SK-N-SH treated with all-trans-retinoic acid at 6 μM for 48 hours (cell line): Measurements from ENCODE around the gene PSMC3.

ENCODE experiments used
- ATAC-seq: fragments of 200-7000 bp; cut with Tn5 transposase; 3 replicates; pipeline ENCODE4 v1.9.1; 2020; ENCODE audit warnings: mild to moderate bottlenecking, moderate library complexity
- BACH2 ChIP-seq: fragments of 250-450 bp; sonication (Bioruptor Pico); IDR thresholded peaks from 2 replicates; pipeline ENCODE4 v1.9.0; 2021; ENCODE audit warnings: mild to moderate bottlenecking, borderline replicate concordance
- CSDC2 ChIP-seq: fragments of 250-450 bp; sonication (Bioruptor Pico); IDR thresholded peaks from 2 replicates; pipeline ENCODE4 v1.5.0; 2020; ENCODE audit warnings: mild to moderate bottlenecking, moderate library complexity
- ESRRG ChIP-seq: fragments of 250-450 bp; sonication (Bioruptor Pico); IDR thresholded peaks from 2 replicates; pipeline ENCODE4 v1.6.1; 2021; ENCODE audit warnings: mild to moderate bottlenecking
- GLIS3 ChIP-seq: fragments of 250-450 bp; sonication (Bioruptor Pico); IDR thresholded peaks from 2 replicates; pipeline ENCODE4 v1.5.0; 2020; ENCODE audit warnings: mild to moderate bottlenecking, moderate library complexity
- ISL1 ChIP-seq: fragments of 250-450 bp; sonication (Bioruptor Pico); IDR thresholded peaks from 2 replicates; pipeline ENCODE4 v2.1.2; 2022; ENCODE audit warnings: mild to moderate bottlenecking, moderate library complexity
- OSR1 ChIP-seq: fragments of 250-450 bp; sonication (Bioruptor Pico); IDR thresholded peaks from 2 replicates; pipeline ENCODE4 v1.8.0; 2022; ENCODE audit warnings: moderate library complexity, mild to moderate bottlenecking, inconsistent platforms
- PPARA ChIP-seq: fragments of 250-450 bp; sonication (Bioruptor Pico); IDR thresholded peaks from 2 replicates; pipeline ENCODE4 v1.5.0; 2020; ENCODE audit warnings: mild to moderate bottlenecking, borderline replicate concordance
- RARB ChIP-seq: fragments of 250-450 bp; sonication (Bioruptor Pico); IDR thresholded peaks from 2 replicates; pipeline ENCODE4 v1.8.0; 2021; ENCODE audit warnings: mild to moderate bottlenecking, moderate library complexity
- SNAI2 ChIP-seq: fragments of 250-450 bp; sonication (Bioruptor Pico); IDR thresholded peaks from 2 replicates; pipeline ENCODE4 v1.5.0; 2020; ENCODE audit warnings: mild to moderate bottlenecking, moderate library complexity
- TCF4 ChIP-seq: fragments of 250-450 bp; sonication (Bioruptor Pico); IDR thresholded peaks from 2 replicates; pipeline ENCODE4 v1.8.0; 2021; ENCODE audit warnings: mild to moderate bottlenecking, moderate library complexity, borderline replicate concordance
- TOX ChIP-seq: fragments of 250-450 bp; sonication (Bioruptor Pico); IDR thresholded peaks from 2 replicates; pipeline ENCODE4 v1.8.0; 2021; ENCODE audit warnings: mild to moderate bottlenecking, moderate library complexity, borderline replicate concordance
- ZC3H10 ChIP-seq: fragments of 250-450 bp; sonication (Bioruptor Pico); IDR thresholded peaks from 2 replicates; pipeline ENCODE4 v1.5.1; 2021; ENCODE audit warnings: mild to moderate bottlenecking, moderate library complexity
- ZFP3 ChIP-seq: fragments of 250-450 bp; sonication (Bioruptor Pico); IDR thresholded peaks from 2 replicates; pipeline ENCODE4 v1.5.0; 2020; ENCODE audit warnings: mild to moderate bottlenecking, moderate library complexity
- ZFP30 ChIP-seq: fragments of 450-650 bp; formaldehyde crosslinking; IDR thresholded peaks from 2 replicates; pipeline ENCODE4 v1.5.0; 2022; ENCODE audit warnings: mild to moderate bottlenecking, moderate library complexity
- ZNF565 ChIP-seq: fragments of 450-650 bp; formaldehyde crosslinking; conservative IDR thresholded peaks from 2 replicates; pipeline ENCODE4 v1.5.0; 2020; ENCODE audit warnings: low read depth, mild to moderate bottlenecking, moderate library complexity
- ZNF70 ChIP-seq: fragments of 450-650 bp; formaldehyde crosslinking; IDR thresholded peaks from 2 replicates; pipeline ENCODE4 v1.5.0; 2020; ENCODE audit warnings: mild to moderate bottlenecking, moderate library complexity
- ZNF8 ChIP-seq: fragments of 450-650 bp; formaldehyde crosslinking; IDR thresholded peaks from 2 replicates; pipeline ENCODE4 v1.5.0; 2020; ENCODE audit warnings: mild to moderate bottlenecking, moderate library complexity
- TF ChIP-seq, protein P1 (sequence below): fragments of 250-450 bp; sonication (Bioruptor Pico); IDR thresholded peaks from 2 replicates; pipeline ENCODE4 v1.5.1; 2021; ENCODE audit warnings: mild to moderate bottlenecking, moderate library complexity
- TF ChIP-seq, protein P2 (sequence below): fragments of 250-450 bp; sonication (Bioruptor Pico); IDR thresholded peaks from 2 replicates; pipeline ENCODE4 v1.5.0; 2020; ENCODE audit warnings: mild to moderate bottlenecking, moderate library complexity
- TF ChIP-seq, protein P3 (sequence below): fragments of 250-450 bp; sonication (Bioruptor Pico); IDR thresholded peaks from 2 replicates; pipeline ENCODE4 v1.5.1; 2020; ENCODE audit warnings: low read depth, mild to moderate bottlenecking, moderate library complexity
- TF ChIP-seq, protein P4 (sequence below): fragments of 250-450 bp; sonication (Bioruptor Pico); IDR thresholded peaks from 2 replicates; pipeline ENCODE4 v1.8.0; 2021; ENCODE audit warnings: low read depth, mild to moderate bottlenecking, moderate library complexity, borderline replicate concordance

Gene PSMC3

DNA sequence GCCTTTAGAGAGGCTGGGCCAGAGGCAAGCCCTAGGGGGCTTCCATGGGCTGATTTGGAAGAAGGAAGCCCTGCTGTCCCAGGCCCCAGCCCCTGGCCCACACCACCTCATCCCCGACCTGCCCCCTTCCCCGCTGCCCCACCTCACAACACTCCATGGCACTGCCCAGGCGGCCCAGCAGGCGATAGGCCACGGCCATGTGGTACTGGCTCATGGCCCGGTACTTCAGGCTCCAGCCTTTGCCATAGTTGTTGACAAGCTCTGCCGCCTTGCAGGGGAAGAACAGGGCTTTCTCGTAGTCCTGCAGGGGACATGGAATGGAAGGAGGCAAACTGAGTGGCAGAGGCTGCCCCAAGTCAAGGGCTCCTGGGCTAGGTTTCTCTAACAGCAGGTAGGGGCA, 16.3 kb upstream of the PSMC3 start (continued):
- TF ChIP-seq, protein P1, sequence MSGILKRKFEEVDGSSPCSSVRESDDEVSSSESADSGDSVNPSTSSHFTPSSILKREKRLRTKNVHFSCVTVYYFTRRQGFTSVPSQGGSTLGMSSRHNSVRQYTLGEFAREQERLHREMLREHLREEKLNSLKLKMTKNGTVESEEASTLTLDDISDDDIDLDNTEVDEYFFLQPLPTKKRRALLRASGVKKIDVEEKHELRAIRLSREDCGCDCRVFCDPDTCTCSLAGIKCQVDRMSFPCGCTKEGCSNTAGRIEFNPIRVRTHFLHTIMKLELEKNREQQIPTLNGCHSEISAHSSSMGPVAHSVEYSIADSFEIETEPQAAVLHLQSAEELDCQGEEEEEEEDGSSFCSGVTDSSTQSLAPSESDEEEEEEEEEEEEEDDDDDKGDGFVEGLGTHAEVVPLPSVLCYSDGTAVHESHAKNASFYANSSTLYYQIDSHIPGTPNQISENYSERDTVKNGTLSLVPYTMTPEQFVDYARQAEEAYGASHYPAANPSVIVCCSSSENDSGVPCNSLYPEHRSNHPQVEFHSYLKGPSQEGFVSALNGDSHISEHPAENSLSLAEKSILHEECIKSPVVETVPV (CRISPR knock-in tag): no peak

DNA sequence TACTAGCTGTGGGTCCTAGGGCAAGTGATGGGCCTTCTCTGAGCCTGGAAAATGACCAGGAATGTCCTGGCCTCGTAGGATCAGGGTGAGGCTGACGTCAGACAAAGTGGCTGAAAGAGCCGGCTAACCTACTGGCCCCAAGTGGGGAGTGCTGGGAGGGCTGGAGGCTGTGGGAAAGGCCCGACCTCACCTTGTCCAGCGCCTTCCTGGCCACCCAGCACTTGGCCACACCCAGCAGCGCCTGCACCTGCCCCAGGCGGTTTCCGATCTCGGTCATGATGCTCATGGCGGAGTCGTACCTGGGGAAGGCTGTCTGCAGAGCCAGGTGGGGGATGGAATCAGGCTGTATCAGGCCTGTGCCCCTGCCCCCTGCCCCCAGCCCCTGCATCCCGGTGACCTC, 15.2 kb upstream of the PSMC3 start:
- no peak for ATAC-seq
- no peak for TF ChIP-seq ZFP30 (CRISPR knock-in tag)
- no peak for TF ChIP-seq ISL1
- TF ChIP-seq, protein P2, sequence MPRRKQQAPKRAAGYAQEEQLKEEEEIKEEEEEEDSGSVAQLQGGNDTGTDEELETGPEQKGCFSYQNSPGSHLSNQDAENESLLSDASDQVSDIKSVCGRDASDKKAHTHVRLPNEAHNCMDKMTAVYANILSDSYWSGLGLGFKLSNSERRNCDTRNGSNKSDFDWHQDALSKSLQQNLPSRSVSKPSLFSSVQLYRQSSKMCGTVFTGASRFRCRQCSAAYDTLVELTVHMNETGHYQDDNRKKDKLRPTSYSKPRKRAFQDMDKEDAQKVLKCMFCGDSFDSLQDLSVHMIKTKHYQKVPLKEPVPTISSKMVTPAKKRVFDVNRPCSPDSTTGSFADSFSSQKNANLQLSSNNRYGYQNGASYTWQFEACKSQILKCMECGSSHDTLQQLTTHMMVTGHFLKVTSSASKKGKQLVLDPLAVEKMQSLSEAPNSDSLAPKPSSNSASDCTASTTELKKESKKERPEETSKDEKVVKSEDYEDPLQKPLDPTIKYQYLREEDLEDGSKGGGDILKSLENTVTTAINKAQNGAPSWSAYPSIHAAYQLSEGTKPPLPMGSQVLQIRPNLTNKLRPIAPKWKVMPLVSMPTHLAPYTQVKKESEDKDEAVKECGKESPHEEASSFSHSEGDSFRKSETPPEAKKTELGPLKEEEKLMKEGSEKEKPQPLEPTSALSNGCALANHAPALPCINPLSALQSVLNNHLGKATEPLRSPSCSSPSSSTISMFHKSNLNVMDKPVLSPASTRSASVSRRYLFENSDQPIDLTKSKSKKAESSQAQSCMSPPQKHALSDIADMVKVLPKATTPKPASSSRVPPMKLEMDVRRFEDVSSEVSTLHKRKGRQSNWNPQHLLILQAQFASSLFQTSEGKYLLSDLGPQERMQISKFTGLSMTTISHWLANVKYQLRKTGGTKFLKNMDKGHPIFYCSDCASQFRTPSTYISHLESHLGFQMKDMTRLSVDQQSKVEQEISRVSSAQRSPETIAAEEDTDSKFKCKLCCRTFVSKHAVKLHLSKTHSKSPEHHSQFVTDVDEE: no peak
- TF ChIP-seq ZNF565 (CRISPR knock-in tag): no peak
- no peak for TF ChIP-seq ZNF70 (CRISPR knock-in tag)
- no peak for TF ChIP-seq TCF4 (CRISPR knock-in tag)
- TF ChIP-seq, protein P1 (CRISPR knock-in tag): no peak
- TF ChIP-seq ZC3H10 (CRISPR knock-in tag): no peak
- no peak for TF ChIP-seq OSR1
- no peak for TF ChIP-seq BACH2 (CRISPR knock-in tag)
- TF ChIP-seq ZNF8 (CRISPR knock-in tag): no peak

DNA sequence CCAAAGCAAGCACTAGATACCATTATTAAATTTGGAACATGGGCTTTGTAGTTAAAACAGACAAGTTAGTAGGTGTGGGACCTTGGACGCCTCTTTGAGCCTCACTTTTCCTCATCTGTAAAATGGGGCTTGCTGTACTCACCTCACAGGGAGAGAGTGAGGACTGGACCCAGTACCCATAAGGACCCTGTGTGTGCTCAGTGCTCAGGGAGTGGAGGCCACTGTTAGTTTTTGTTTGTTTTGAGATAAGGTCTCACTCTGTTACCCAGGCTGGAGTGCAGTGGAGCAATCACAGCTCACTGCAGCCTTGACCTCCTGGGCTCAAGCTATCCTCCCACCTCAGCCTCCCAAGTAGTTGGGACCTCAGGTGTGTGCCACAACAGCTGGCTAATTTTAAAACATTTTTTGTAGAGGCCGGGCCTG, 13.8 kb upstream of the PSMC3 start:
- ATAC-seq: no peak
- no peak for TF ChIP-seq OSR1
- TF ChIP-seq CSDC2: no peak
- TF ChIP-seq ZNF565 (CRISPR knock-in tag): no peak
- TF ChIP-seq, protein P3, sequence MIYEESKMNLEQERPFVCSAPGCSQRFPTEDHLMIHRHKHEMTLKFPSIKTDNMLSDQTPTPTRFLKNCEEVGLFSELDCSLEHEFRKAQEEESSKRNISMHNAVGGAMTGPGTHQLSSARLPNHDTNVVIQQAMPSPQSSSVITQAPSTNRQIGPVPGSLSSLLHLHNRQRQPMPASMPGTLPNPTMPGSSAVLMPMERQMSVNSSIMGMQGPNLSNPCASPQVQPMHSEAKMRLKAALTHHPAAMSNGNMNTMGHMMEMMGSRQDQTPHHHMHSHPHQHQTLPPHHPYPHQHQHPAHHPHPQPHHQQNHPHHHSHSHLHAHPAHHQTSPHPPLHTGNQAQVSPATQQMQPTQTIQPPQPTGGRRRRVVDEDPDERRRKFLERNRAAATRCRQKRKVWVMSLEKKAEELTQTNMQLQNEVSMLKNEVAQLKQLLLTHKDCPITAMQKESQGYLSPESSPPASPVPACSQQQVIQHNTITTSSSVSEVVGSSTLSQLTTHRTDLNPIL: no peak
- no peak for TF ChIP-seq ZFP3
- no peak for TF ChIP-seq ZC3H10 (CRISPR knock-in tag)
- TF ChIP-seq GLIS3 (CRISPR knock-in tag): no peak
- TF ChIP-seq, protein P4, sequence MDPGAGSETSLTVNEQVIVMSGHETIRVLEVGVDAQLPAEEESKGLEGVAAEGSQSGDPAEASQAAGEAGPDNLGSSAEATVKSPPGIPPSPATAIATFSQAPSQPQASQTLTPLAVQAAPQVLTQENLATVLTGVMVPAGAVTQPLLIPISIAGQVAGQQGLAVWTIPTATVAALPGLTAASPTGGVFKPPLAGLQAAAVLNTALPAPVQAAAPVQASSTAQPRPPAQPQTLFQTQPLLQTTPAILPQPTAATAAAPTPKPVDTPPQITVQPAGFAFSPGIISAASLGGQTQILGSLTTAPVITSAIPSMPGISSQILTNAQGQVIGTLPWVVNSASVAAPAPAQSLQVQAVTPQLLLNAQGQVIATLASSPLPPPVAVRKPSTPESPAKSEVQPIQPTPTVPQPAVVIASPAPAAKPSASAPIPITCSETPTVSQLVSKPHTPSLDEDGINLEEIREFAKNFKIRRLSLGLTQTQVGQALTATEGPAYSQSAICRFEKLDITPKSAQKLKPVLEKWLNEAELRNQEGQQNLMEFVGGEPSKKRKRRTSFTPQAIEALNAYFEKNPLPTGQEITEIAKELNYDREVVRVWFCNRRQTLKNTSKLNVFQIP (CRISPR knock-in tag): no peak
- no peak for TF ChIP-seq ZFP30 (CRISPR knock-in tag)
- no peak for TF ChIP-seq TCF4 (CRISPR knock-in tag)
- TF ChIP-seq ESRRG (CRISPR knock-in tag): no peak
- no peak for TF ChIP-seq PPARA (CRISPR knock-in tag)
- no peak for TF ChIP-seq SNAI2 (CRISPR knock-in tag)
- TF ChIP-seq TOX (CRISPR knock-in tag): no peak
- TF ChIP-seq ZNF8 (CRISPR knock-in tag): no peak
- no peak for TF ChIP-seq RARB (CRISPR knock-in tag)
- no peak for TF ChIP-seq BACH2 (CRISPR knock-in tag)
- TF ChIP-seq, all 23 proteins: peak for 0

DNA sequence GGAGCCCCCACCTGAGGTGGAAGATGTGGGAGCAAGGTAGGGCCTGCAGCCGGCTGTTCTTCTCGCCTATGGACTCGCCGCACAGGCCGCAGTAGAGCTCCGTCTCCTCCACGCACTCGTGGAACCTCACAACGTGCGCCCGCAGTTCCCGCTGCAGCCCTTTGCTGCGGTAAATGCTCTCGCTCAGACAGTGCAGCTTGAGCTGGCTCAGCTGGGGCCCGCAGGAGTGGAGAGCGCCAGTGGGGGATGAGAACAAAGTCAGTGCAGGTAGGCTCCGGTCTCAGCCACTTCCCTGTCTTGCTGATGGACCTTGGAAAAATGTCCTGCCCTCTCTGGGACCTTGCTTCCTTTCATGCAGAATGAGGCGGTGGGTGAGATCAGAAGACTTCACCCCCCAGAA, 12.5 kb upstream of the PSMC3 start:
- TF ChIP-seq SNAI2 (CRISPR knock-in tag) (no peak), RARB (CRISPR knock-in tag) (no peak), ZNF8 (CRISPR knock-in tag) (no peak), ZNF565 (CRISPR knock-in tag) (no peak), ZFP3 (no peak), TCF4 (CRISPR knock-in tag) (no peak), GLIS3 (CRISPR knock-in tag) (no peak), BACH2 (CRISPR knock-in tag) (no peak), TOX (CRISPR knock-in tag) (no peak)
- TF ChIP-seq, protein P3: no peak
- TF ChIP-seq, protein P1 (CRISPR knock-in tag): no peak
- TF ChIP-seq, protein P4 (CRISPR knock-in tag): no peak

More for the DNA sequence above, 12.5 kb upstream of the PSMC3 start:
- ATAC-seq: no peak
